ENCODE measurements around the gene MCEE.

DNA sequence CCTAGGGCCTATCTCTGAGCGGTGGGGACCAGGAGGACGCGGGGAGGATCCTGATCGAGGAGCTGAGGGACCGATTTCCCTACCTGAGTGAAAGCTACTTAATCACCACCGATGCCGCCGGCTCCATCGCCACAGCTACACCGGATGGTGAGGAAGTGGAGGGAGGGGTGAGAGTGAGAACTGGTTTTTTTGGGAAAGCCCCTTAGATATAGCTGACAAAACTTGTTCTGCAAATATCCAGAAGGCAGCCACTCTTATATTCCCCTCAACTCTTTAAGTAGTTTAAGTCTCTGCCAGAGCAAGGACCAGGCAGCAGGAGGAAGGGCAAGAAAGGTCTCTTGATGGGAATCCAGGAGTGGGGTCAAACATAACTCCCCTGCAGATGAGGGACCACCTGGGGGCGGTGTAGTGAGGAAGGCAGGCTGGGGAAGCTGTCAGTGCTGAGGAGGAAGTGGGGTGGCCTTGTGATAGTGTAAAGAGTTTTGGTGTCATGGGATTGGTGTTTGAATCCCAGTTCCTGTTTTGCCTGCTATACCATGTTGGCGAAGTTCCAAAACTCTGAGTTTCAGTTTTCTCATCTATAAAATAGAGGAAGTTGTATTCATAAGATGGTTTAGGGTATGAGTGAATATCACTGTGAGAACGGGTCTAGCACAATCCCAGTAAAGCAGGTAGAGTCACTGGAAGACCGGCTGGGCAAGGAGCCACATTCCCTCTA lies 58.2 kb downstream of the MCEE start:
- TF ChIP-seq, protein P1, sequence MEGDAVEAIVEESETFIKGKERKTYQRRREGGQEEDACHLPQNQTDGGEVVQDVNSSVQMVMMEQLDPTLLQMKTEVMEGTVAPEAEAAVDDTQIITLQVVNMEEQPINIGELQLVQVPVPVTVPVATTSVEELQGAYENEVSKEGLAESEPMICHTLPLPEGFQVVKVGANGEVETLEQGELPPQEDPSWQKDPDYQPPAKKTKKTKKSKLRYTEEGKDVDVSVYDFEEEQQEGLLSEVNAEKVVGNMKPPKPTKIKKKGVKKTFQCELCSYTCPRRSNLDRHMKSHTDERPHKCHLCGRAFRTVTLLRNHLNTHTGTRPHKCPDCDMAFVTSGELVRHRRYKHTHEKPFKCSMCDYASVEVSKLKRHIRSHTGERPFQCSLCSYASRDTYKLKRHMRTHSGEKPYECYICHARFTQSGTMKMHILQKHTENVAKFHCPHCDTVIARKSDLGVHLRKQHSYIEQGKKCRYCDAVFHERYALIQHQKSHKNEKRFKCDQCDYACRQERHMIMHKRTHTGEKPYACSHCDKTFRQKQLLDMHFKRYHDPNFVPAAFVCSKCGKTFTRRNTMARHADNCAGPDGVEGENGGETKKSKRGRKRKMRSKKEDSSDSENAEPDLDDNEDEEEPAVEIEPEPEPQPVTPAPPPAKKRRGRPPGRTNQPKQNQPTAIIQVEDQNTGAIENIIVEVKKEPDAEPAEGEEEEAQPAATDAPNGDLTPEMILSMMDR (IDR thresholded peaks at IDR 0.05): peak in 1 of 6 experiments; percentile 11
- TF ChIP-seq POLR2AphosphoS5 (IDR thresholded peaks at IDR 0.05) (peak in 1 of 2 donors; percentile 31), EP300 (IDR thresholded peaks at IDR 0.05) (no peak), POLR2A (IDR thresholded peaks at IDR 0.05) (no peak)
